GM18508 (cell line): ENCODE data around the gene KRTAP3-1.

Experiments used
- ATAC-seq: cut with Tn5 transposase; IDR thresholded peaks from one replicate; pipeline ENCODE4 v1.9.1; 2021; ENCODE audit warnings: moderate number of reproducible peaks; ENCODE audit not compliant: insufficient read depth, unreplicated experiment

Gene KRTAP3-1

DNA sequence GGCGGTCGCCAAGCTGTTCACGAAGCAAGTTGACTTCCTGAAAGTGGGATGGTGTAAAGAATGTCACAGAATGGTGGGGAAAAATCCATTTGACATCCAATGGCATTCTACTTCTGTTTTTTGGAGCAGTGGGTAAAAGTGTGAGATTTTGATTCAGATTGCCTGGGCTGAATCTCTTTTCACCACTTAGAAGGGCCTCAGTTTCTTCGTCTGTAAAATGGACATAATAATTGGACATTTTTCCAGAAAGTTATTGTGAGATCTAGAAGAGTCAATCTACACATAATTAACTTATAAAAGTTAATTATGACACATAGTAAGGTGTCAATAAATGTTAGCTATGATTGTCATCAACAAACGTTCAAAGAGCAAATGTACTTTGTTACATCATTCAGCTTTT is 27.8 kb downstream of the KRTAP3-1 start:
- ATAC-seq, result no peak

DNA sequence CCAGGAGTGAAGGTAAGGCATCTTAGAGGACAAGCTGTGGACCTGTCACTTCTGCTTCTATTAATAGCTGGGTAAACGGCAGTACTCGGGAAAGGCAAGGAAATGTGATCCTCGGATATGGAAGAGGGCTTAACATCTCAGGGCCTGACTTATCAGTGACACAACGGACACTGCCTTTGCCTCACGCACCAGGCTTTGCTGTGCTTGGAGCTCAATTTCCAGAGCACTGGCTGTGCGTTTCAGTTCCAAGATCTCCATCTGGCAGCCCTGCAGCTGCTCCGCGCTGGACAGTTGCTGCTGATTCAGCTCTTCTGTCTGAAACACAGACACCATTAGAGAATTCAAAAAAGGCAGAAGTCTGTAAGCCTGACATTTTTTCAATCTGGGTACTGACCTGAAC is 28.3 kb downstream of the KRTAP3-1 start:
- ATAC-seq, result no peak

DNA sequence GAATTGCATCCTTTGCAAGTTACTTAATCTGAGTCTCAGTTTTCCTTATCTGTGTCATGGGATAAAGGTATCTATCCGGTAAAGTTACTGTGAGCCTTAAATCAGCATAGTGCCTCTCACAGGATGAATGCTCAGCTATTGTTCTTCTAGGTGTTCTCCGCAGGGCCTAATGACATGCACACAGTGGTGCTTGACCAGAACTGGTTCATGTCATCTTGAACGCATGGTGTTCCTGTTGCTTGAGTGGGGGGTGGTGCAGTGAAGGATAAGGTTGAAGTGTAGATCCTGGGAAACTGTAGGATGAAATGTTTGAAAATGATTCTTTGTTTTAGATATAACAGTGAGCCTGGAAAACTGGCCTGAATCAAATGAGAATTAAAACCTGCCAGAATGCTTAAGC is 28.8 kb downstream of the KRTAP3-1 start:
- no peak for ATAC-seq

DNA sequence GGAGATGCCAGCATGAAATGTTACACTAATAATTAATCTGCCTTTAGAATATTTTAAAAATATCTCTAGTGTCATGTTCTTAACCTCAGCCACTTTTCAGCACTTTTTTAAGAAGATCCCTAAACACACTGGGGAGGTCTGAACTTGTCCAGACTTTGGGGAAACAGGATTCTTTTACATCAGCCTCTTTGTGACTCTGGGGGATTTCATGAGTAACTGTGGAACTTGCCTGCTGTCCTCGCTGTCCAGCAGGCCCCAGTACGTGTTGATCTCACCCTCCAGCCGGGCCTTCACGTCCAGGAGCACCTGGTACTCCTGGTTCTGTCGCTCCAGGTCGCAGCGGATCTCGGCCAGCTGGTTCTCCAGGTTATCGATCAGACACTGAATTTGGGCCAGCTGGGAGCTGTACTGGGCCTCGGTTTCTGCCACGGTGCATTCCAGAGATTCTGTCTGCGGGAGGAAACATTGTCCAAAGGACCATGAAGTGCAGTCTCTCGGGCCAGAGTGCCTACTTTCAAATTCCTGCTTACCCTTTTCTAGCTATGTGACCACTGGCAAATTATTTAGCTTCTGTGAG is 30.3 kb downstream of the KRTAP3-1 start:
- ATAC-seq, result no peak

DNA sequence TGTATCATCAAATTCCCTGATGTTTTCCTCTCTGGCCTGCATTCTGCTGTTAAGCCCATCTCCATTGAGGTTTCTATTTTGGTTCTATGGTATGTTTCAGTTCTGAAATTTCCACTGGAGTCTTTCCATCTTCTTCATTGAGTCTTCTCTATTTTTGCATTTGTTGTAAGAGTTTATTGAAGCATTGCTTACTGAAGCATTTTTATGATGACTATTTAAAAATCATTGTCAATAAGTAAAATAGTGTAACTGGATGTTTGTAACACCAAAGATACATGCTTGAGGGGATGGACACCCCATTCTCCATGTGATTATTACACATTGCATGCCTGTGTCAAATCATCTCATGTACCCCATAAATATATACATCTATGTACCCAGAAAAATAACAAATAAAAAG is 33.4 kb downstream of the KRTAP3-1 start:
- ATAC-seq, result no peak

DNA sequence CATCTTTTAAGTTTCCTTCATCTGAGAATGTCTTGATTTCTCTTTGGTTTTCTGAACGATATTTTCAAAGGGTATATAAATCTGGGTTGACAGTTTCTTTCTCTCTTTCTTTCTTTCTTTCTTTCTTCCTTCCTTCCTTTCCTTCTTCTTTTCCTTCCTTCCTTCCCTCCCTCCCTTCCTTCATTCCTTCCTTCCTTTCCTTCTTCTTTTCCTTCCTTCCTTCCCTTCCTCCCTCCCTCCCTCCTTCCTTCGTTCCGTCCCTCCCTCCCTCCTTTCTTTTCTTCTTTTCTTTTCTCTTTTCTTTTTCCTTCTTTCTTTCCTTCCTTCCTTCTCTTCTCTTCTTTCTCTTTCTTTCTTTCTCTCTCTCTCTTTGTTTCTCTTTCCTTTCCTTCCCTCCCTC is 34.6 kb downstream of the KRTAP3-1 start:
- ATAC-seq, result no peak

DNA sequence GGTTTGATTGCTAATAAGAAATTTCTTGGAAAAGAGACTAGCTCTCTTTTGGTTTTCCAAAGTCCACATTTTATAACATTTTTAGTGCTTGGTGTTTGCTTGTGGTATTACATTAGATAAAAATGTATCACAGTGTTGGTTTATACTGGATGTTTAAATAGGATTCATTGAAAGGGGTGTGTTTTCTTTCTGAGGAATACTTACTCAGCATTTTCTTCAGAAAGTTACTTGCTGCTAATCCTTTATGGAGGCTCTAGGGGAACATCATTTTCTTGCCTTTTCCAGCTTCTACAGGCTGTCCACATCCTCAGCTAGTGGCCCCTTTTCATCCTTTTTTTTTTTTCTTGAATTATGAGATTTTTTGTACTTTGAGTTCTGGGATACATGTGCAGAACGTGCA is 41.3 kb downstream of the KRTAP3-1 start:
- no peak for ATAC-seq

DNA sequence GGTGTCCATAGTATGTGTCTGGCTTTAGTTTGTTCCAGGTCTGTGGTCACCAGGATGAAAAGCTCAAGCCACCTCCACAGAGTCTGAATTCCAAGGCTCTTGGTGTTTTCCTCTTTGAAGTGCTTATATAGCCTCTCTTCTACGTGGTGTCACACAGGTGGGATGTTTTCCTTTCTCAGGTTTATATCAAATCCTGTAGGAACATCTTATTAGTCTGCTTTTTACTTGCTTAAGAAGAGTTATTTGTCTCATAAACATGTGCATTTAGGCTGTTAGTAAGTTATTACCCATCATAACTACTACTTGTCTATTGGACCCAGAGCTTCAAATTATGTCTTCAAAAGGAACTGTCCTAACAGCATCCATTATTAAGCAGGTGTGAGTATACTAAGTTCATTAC is 42.1 kb downstream of the KRTAP3-1 start, which contains the start of gene KRT39:
KRT39 (minus strand) TSS at position 101 of the 400 bp plus-strand sequence; CDS start at position 9, 92 bp downstream.
- ATAC-seq, result no peak

DNA sequence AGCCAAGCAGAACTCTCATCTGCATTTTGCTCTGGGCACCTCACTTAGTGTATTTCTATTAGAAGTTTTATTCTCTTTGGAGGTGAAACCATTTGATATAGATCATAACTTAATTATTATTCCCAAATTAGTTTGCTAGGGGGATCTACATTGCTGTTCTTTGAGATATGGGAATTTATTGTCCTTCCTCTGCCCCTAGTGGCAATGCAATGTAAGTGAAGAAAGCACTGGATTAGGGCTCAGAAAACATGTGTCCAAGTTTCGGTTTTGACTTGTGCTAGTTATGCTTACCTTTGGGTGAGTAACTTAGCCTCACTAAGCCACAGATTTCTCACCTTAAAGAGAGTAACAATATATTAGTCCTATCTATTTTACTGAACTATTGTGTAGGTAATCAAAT is 45.1 kb downstream of the KRTAP3-1 start:
- no peak for ATAC-seq

DNA sequence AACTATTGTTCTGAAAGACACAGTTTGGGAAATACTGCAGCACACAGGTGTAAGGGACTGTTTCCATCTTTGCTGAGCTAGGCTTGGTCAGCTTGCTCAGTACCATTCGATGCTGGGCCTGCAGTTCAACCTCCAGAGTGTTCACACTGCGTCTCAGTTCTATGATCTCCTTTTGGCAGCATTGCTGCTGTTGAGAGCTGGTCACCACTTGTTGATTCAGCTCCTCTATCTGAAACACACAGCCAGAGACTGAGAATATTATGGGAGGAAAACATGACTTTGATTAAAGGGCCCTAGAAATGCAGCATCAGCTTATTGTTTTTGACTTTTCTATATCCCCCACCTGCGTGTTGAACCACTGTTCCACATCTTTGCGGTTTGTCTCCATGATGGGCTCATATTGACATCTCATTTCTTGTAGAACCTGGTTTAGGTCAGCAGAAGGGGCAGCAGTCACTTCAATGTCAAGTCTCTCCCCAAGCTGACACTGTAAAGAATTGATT is 46.8 kb downstream of the KRTAP3-1 start:
- no peak for ATAC-seq

DNA sequence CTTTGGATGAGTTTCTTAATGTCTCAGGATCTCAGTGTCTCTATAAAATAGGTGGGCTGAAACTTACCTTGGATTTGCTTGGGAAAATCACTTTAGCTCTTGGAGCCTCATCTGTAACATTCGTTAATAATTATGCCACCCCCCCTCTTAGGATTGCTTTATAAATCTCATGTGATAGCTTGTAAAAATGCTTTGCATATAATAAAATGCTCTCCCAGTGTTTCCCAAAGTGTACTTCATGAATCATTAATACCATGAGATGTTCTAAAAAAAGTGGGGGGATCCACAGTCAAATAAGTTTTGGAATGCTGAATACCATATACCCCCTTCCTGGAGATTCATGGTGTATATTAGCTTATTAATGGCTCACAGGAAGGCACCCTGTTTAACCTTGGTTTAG is 47.3 kb downstream of the KRTAP3-1 start:
- ATAC-seq, result no peak

DNA sequence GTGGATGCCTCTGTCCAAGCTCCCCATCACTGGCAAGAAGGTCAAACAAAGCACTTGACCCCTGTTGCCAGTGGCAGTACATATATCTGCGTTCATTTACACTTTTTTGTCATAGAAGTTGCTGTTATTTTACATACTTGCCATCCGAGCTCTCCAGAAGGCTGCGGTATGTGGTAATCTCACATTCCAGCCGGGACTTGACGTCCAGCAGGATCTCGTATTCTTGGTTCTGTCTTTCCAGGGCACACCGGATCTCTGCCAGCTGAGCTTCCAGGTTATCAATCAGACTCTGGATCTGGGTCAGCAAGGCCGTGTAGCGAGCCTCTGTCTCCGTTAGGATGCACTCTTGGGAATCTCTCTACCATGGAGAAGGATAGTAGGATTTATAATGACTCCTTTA is 48.8 kb downstream of the KRTAP3-1 start:
- no peak for ATAC-seq
